NCI-H2107 (cell line): Measurements from ENCODE around the gene PIRT.

Source experiments
- DNase-seq: peaks from one replicate; lab custom pipeline; 2025; lab: John Stamatoyannopoulos, UW

Gene PIRT

GRCh38 chr17:10787306-10788045, 50.4 kb downstream of the PIRT start:
- DNase-seq: no peak

- DNase-seq: no peak
These were observed 52.6 kb downstream of the PIRT start for GRCh38 chr17:10785295-10785694.

GRCh38 chr17:10779609-10780008, 58.3 kb downstream of the PIRT start:
- DNase-seq: no peak

- DNase-seq: no peak
These were observed 60.0 kb downstream of the PIRT start for GRCh38 chr17:10777890-10778289.

- no peak for DNase-seq
These were observed 60.6 kb downstream of the PIRT start for GRCh38 chr17:10777131-10777807.

GRCh38 chr17:10776381-10776780, 61.5 kb downstream of the PIRT start:
- no peak for DNase-seq

- DNase-seq: no peak
These were observed 62.0 kb downstream of the PIRT start for GRCh38 chr17:10775740-10776356.

GRCh38 chr17:10775058-10775457, 62.8 kb downstream of the PIRT start:
- no peak for DNase-seq

- DNase-seq: no peak
These were observed 64.5 kb downstream of the PIRT start for GRCh38 chr17:10773391-10773790.
